ENCODE data around the gene SNW1.

DNA sequence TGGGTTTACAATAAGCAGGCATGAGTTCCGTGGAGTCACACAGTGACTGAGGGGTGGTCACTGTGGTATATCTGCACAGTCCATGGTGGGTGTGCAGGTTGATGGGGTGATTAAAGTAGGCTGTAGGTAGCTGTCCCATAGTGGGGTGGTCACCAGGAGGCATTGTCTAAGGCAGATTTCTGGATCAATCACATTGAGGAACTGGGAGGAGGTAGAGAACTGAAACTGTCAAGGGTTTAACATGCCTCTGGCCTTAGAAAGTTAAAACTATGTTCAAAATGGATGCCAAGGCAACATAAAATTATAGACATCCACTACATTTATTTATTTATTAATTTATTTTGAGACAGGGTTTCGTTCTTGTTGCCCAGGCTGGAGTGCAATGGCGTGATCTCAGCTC lies 47.3 kb upstream of the SNW1 start:
- no peak for TF ChIP-seq CTCF (tag by site-specific recombination; IDR thresholded peaks at IDR 0.05)
- TF ChIP-seq ZBTB44 (tag by site-specific recombination; IDR thresholded peaks at IDR 0.05) = no peak
- TF ChIP-seq ZNF174 (tag by site-specific recombination; IDR thresholded peaks at IDR 0.05) = no peak
- TF ChIP-seq PATZ1 (tag by site-specific recombination; IDR thresholded peaks at IDR 0.05) = no peak
- no peak for TF ChIP-seq ZNF121 (tag by site-specific recombination; IDR thresholded peaks at IDR 0.05)
- no peak for TF ChIP-seq ZNF692 (tag by site-specific recombination; IDR thresholded peaks at IDR 0.05)
- TF ChIP-seq ZNF707 (tag by site-specific recombination; IDR thresholded peaks at IDR 0.05) = no peak
- TF ChIP-seq ZNF112 (tag by site-specific recombination; IDR thresholded peaks at IDR 0.05) = no peak
- no peak for TF ChIP-seq REPIN1 (tag by site-specific recombination; IDR thresholded peaks at IDR 0.05; ENCODE audit: low read depth)
- no peak for TF ChIP-seq ZNF280D (tag by site-specific recombination; IDR thresholded peaks at IDR 0.05)
- TF ChIP-seq, protein P1, sequence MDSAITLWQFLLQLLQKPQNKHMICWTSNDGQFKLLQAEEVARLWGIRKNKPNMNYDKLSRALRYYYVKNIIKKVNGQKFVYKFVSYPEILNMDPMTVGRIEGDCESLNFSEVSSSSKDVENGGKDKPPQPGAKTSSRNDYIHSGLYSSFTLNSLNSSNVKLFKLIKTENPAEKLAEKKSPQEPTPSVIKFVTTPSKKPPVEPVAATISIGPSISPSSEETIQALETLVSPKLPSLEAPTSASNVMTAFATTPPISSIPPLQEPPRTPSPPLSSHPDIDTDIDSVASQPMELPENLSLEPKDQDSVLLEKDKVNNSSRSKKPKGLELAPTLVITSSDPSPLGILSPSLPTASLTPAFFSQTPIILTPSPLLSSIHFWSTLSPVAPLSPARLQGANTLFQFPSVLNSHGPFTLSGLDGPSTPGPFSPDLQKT (IDR thresholded peaks at IDR 0.05; ENCODE audit: borderline replicate concordance, low read depth, low read length) = no peak
- TF ChIP-seq, protein P2, sequence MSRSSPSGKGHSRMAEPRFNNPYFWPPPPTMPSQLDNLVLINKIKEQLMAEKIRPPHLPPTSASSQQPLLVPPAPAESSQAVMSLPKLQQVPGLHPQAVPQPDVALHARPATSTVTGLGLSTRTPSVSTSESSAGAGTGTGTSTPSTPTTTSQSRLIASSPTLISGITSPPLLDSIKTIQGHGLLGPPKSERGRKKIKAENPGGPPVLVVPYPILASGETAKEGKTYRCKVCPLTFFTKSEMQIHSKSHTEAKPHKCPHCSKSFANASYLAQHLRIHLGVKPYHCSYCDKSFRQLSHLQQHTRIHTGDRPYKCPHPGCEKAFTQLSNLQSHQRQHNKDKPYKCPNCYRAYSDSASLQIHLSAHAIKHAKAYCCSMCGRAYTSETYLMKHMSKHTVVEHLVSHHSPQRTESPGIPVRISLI (tag by site-specific recombination; IDR thresholded peaks at IDR 0.05) = no peak
